H1 (cell line): Measurements from ENCODE around the gene MRFAP1. TPM values are rescaled to one million over a fixed set of nuclear protein-coding genes. Genes with fewer than 3 reads are reported as not detected.

Experiments
- HDAC2 ChIP-seq, 2 experiments: fragments of 300-600 bp in 1 of 2; sonication (generic) in 1 of 2; IDR thresholded peaks; 2 replicates each; pipeline ENCODE4 v1.6.1; 2011 to 2012; ENCODE audit warnings: low read depth in 2 of 2, low read length in 2 of 2, mild to moderate bottlenecking in 2 of 2, moderate library complexity in 2 of 2, borderline replicate concordance in 1 of 2, inconsistent platforms in 1 of 2
- KDM4A ChIP-seq: IDR thresholded peaks from one replicate; pipeline ENCODE4 v1.7.1; 2012; ENCODE audit warnings: low read depth, mild to moderate bottlenecking, moderate library complexity, low read length, inconsistent platforms; ENCODE audit not compliant: severe bottlenecking
- SIRT6 ChIP-seq: IDR thresholded peaks from one replicate; pipeline ENCODE4 v1.7.1; 2012; ENCODE audit warnings: low read length, inconsistent platforms
- polyA plus RNA-seq, 7 experiments: library from polyadenylated mRNA; depleted of rRNA in 3 of 7; stranded (reverse) in 5 of 7; unstranded in 2 of 7; fragments of >200 nt in 5 of 7; fragments of 200-250 nt in 2 of 7; gene quantifications; 1 replicate in 5 of 7; 2 replicates in 1 of 7; 4 replicates in 1 of 7; pipeline versions ENCODE4 v1.2.1 to v1.2.3, GENCODE V29; 2011 to 2013; ENCODE audit warnings: missing spikeins in 2 of 7, mixed read lengths in 2 of 7
- total RNA-seq: library from RNA; stranded (reverse); fragmentation: NEBNext Ultra II Directional; extraction: Animal tissue kit (Norgen Biotek cat#: 25700); gene quantifications from 2 replicates; pipeline ENCODE4 v1.2.1, GENCODE V29; 2021
- TF ChIP-seq, protein P1 (sequence below): fragments of 300-600 bp; sonication (generic); IDR thresholded peaks from 2 replicates; pipeline ENCODE4 v1.7.1; 2012; ENCODE audit warnings: low read length, moderate library complexity, mild to moderate bottlenecking, inconsistent platforms; ENCODE audit not compliant: insufficient replicate concordance

The MRFAP1 gene
- total and polyA plus RNA-seq, 2 of the 8 experiments (the other 6 are each of a cell fraction or from before 2014, with no cell fraction given), result 108 to 307 TPM

DNA sequence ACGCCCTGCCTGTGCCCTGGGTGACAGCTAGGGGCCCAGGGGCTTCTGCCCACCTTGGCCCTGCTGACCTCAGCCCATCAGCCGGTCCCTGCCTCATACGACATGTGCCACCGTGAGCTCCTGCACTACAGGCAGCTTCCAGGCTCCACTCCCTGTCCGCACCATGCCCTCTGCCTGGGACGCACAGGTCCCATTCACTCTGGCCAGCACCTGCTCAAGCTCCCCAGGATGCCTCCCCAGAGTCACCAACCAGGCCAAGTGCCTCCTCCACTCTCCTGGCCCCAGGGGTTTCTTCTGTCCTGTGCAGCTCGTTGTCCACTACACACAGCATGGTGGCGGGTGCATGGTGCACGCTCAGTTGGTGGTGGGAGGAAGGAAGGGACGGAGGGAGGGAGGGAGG is 20.2 kb upstream of the MRFAP1 start (continued):
- TF ChIP-seq, protein P1, sequence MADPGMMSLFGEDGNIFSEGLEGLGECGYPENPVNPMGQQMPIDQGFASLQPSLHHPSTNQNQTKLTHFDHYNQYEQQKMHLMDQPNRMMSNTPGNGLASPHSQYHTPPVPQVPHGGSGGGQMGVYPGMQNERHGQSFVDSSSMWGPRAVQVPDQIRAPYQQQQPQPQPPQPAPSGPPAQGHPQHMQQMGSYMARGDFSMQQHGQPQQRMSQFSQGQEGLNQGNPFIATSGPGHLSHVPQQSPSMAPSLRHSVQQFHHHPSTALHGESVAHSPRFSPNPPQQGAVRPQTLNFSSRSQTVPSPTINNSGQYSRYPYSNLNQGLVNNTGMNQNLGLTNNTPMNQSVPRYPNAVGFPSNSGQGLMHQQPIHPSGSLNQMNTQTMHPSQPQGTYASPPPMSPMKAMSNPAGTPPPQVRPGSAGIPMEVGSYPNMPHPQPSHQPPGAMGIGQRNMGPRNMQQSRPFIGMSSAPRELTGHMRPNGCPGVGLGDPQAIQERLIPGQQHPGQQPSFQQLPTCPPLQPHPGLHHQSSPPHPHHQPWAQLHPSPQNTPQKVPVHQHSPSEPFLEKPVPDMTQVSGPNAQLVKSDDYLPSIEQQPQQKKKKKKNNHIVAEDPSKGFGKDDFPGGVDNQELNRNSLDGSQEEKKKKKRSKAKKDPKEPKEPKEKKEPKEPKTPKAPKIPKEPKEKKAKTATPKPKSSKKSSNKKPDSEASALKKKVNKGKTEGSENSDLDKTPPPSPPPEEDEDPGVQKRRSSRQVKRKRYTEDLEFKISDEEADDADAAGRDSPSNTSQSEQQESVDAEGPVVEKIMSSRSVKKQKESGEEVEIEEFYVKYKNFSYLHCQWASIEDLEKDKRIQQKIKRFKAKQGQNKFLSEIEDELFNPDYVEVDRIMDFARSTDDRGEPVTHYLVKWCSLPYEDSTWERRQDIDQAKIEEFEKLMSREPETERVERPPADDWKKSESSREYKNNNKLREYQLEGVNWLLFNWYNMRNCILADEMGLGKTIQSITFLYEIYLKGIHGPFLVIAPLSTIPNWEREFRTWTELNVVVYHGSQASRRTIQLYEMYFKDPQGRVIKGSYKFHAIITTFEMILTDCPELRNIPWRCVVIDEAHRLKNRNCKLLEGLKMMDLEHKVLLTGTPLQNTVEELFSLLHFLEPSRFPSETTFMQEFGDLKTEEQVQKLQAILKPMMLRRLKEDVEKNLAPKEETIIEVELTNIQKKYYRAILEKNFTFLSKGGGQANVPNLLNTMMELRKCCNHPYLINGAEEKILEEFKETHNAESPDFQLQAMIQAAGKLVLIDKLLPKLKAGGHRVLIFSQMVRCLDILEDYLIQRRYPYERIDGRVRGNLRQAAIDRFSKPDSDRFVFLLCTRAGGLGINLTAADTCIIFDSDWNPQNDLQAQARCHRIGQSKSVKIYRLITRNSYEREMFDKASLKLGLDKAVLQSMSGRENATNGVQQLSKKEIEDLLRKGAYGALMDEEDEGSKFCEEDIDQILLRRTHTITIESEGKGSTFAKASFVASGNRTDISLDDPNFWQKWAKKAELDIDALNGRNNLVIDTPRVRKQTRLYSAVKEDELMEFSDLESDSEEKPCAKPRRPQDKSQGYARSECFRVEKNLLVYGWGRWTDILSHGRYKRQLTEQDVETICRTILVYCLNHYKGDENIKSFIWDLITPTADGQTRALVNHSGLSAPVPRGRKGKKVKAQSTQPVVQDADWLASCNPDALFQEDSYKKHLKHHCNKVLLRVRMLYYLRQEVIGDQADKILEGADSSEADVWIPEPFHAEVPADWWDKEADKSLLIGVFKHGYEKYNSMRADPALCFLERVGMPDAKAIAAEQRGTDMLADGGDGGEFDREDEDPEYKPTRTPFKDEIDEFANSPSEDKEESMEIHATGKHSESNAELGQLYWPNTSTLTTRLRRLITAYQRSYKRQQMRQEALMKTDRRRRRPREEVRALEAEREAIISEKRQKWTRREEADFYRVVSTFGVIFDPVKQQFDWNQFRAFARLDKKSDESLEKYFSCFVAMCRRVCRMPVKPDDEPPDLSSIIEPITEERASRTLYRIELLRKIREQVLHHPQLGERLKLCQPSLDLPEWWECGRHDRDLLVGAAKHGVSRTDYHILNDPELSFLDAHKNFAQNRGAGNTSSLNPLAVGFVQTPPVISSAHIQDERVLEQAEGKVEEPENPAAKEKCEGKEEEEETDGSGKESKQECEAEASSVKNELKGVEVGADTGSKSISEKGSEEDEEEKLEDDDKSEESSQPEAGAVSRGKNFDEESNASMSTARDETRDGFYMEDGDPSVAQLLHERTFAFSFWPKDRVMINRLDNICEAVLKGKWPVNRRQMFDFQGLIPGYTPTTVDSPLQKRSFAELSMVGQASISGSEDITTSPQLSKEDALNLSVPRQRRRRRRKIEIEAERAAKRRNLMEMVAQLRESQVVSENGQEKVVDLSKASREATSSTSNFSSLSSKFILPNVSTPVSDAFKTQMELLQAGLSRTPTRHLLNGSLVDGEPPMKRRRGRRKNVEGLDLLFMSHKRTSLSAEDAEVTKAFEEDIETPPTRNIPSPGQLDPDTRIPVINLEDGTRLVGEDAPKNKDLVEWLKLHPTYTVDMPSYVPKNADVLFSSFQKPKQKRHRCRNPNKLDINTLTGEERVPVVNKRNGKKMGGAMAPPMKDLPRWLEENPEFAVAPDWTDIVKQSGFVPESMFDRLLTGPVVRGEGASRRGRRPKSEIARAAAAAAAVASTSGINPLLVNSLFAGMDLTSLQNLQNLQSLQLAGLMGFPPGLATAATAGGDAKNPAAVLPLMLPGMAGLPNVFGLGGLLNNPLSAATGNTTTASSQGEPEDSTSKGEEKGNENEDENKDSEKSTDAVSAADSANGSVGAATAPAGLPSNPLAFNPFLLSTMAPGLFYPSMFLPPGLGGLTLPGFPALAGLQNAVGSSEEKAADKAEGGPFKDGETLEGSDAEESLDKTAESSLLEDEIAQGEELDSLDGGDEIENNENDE, result no peak
- TF ChIP-seq KDM4A (no peak), HDAC2 (IDR thresholded peaks at IDR 0.05; ENCODE audit: borderline replicate concordance in 1 of 2, low read depth in 2 of 2, low read length in 2 of 2) (no peak), SIRT6 (no peak)
